HG03469 (cell line): ENCODE data around the gene LARGE1.

ENCODE experiments used
- ATAC-seq: cut with Tn5 transposase; IDR thresholded peaks from one replicate; pipeline ENCODE4 v1.9.1; 2021; ENCODE audit warnings: mild to moderate bottlenecking, moderate library complexity, moderate number of reproducible peaks; ENCODE audit not compliant: unreplicated experiment

The LARGE1 gene

DNA sequence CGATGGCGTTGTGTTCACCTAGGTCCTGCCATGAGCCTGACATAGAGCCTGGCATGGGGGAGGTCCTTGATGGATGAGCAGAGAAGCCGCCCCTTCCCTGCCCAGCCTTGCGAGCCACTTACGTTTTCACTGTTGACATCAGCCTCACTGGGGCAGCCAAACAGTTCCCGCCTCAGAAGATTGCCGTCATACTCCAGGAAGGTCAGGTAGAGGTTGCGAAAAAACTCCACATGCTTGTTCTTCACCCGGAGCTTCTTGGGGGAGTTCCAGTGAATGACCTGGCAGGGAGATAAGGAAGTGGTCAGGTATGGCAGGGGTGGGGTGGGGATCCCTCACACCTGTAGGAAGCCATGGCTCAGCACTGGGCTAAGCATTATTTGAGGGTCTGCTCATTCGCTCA is 582.8 kb downstream of the LARGE1 start:
- ATAC-seq: no peak

DNA sequence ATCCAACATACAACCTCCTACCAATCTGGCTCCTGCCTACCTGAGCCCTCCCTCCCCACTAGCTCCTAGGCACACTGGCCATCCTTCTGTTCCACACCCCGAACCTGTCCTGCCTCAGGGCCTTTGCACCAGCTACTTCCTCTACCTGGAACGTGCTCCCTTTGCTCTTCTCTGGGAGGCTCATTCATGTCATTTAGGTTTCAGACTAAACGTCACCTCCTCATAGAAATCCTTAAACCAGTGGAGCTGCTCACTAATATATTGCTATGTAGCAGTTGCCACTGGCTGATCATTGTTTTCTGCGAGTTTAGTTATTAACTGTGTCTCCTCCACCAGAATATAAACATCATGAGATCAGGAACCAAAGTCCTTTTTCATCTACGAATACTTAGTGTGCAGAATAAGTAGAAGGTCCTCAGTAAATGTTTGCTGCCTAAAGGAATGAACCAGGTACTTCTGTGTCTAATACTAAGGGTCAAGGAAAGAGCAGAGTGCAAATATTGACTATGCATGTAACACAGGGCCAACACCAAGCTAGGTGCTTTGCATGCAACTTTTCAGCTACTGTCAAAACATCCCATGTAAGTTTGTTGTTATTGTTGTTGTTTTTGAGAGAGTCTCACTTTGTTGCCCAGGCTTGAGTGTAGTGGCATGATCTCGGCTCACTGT is 584.5 kb downstream of the LARGE1 start:
- ATAC-seq: no peak

DNA sequence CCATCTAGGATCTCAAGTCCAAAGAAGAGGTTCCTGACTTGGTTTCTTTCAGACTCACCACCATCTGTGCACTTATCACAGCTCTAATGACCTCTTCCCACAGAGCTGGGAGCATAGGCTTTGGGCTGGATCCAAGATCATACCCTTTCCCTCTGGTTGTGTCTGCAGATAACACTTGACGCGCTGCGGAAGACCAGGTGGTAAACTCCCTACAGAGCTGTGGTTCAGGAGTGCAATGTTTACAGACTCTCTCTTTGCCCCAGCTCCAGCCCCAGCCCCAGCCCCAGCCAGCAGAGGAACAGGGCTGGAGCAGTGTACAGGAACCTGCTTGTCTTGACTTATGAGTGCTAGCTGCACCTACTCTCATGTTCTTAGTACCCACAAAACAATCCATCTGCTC is 587.7 kb downstream of the LARGE1 start:
- ATAC-seq: no peak

DNA sequence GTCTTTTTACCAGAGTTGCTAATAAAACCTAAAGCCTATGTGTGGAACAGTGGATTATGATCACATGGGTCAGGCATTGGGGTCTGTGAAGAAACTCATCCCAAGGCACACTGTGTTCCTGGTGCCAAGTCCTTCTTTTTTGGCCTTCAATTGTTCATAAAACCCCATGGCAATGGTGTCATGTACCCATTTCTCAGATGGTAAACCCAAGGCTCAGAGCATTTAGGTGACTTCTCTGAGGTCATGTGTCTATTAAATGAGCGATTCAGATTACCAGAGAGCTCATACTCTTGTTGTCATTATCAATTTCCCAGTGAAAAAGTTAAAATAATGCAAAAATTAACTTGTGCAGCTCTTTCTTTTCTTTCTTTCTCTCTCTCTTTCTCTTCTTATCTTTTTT is 589.3 kb downstream of the LARGE1 start:
- no peak for ATAC-seq

DNA sequence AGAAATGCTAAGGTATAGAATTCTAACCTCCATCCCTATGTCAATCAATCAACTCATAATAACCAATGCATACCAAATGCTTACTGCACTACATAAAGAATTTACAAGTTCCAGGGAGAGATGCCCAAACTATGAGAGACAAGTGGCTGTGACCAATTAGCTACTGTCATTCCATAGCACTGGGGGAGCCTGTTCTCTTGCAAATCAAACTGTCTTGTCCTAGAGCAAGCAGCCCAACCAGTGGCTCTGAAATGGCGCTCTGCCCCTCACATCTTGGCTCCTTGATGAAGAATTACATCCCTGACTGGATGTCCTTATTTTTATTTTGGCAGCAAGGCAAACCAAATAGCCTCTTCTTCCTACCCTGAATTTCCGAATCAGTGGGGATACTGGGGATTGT is 589.7 kb downstream of the LARGE1 start:
- no peak for ATAC-seq

DNA sequence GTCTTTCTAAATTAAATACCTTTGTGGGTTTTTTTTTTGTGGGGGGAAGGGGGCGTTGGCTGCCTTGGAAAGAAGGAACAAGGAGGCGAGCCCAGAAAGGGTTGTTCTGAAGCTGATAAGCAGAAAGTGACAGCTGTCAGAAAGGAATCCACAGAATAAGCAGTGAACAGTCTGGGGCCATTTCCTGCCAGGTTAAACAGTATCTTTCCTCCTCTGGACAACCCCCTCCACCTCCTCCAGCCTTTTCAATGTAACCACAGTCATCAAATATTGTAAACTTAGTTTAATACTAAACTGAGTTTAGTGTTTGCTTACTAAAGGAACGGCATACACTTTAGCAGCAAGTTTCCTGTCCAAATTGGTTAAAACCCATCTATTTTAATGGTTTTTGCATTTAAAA is 590.9 kb downstream of the LARGE1 start:
- ATAC-seq: no peak

DNA sequence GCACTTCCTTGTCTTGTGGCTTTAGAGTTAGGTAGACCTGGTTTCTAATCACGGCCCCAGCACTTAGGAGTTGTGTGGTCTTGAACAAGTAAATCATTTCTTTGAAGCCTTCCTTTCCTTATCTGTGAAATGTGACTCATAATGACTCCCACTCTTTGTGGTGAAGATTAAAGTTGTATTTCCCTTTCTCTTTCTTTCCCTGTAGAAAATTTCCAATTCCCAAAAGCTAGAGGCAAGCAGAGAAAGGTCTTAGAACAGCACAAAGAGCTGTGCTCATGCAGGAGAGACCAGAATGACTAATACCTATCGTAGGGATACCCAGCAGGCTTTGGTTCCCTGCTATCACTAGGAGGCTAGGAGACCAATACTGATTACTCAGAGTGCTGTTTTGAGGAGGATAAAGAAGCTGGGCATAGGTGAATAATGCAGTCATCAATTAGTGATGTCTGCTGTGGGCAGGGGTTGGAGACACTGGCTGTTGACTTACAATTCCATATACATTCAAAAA is 591.4 kb downstream of the LARGE1 start:
- ATAC-seq: no peak

DNA sequence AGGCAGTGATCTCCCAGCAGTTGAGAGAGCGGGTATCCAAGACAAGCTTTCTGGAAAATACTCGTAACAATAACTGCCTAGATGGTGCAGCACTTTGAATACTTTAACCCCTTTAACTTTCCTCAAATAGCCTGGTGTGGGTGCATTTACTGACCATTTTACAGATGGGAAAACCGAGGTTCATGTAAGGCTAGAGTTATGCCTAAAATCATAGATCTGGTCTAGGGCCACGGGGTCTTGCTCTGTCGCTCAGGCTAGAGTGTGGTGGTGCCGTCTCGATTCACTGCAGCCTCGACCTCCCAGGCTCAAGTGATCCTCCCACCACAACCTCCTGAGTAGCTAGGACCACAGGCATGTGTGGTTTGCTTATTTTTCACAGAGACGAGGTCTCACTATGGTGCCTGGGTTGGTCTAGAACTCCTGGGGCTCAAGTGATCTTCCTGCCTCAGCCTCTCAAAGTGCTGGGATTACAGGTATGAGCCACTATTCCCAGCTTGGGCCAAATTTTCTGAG is 592.9 kb downstream of the LARGE1 start:
- ATAC-seq: no peak

DNA sequence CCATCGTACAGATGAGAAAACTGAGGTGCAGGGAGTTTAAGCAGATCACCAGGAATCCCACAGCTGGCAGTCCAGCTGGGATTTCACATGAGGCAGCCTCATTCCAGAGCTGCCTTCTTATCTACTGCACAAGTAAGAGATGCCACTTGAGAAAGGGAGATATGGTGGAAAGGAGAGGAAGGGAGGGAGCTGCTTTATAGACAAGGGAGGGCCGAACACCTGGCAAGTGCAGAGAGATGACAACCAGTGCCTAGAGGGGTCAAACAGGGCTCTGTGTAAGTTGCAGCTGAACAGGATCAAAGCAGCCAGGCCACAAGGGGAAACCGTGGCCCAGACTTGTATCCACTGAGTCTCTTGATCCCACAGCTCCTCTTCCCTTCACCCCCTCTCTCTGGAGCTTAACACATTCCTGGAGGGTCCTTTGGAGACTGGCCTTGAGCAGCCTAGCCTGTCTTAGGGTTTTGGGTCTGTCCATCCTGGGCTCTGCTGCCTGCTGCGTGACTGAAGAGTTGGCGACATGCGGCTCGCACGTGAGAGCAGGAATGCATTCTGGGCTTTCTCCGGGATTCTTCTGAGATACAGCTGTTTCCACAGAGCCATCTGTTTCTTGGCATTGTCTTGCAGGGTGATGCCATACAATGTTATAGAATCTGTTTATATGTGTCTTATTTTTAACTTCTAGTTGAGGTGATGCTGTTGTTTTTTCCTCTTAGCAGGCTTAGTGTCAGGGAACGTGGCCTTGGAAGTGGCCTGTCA is 593.6 kb downstream of the LARGE1 start:
- no peak for ATAC-seq

DNA sequence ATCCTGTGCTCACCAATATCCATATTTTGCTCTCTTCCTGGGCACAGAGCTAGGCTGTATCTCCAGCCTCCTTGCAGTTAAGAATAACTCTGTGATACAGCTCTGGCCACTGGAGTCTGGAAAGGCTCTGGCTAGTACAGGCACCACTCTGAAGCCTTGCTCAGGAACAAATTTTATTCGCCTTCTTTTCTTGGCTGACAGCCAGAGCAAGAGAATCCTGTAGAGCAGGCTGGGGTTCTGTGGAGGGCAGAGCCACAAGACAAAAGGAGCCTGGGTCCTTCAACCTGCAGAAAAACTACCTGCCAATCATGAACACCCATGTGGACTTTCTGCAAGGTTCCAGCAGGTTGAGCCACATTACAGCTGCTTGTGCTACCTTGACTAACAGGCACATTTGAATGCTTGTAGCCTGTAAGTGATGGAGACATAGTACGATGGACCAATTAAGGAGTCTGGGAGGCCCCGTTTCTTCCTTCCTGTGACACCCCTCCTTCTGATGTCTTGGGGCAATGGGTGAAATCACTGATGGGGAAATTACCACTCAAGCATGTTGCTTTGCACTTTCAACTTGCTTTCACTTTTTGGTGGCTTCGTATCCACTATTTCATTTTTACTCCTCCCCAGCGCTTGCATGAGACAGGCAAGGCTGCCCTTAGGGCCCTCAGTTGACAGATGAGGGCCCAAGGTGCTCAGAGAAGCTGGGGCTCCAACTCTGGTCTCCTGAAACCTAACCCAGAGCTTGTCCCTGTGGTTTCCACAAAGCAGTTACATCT is 594.9 kb downstream of the LARGE1 start:
- ATAC-seq: no peak

DNA sequence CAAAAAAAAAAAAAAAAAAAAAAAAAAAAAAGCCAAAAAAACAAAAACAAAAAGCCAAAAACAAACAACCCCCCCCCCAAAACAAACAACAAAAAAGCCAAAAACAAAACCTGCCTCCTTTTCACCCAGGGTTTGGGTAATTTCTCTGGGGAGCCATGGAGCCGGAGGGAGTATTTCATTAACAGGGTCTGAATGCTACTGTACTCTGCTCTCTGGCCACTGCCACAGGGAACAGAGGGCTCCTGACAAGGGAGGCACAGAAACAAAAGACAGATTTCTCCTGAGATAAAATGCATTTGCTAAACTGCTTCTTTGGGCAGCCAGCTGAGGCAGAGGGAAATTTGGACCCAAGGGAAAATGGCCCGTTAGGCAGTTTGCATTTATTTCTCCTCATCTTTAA is 596.0 kb downstream of the LARGE1 start:
- ATAC-seq: no peak

DNA sequence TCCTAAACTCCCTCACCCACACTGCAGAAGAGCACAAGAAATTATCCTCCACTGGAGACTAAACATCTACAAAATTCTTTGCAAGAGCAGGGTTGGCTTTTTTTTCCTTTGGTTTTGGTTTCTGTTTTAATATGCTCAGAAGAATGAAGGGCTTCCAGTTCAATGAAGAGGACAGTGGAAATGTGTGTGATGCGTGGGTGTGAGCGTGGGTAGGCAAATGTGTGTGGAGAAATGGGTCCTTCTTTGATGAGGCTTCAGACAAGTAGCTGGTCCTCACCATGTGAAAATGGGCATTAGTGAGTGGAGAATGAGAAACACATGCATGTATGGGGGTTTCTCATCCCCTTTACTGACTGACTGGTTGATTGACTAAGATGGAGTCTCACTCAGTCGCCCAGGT is 598.8 kb downstream of the LARGE1 start:
- no peak for ATAC-seq

DNA sequence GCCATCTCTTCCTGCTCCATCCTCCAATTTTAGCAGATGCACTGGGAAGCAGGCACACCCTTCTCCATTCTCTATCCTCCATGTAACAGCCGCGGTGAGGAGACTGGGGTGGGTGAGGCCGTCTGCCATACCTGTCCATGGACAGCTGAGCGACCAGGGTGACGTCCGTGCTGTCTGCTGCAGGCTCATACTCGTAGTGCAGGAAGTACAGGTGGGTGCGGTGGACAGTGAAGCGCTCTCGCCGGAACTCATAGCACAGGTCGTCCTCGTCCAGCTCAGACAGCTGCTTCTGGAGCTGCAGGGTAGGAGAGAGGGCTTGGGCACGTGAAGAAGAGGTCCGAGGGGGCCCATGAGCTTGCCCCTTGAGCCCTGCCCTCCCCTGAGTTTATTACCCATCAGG is 604.3 kb downstream of the LARGE1 start:
- no peak for ATAC-seq

DNA sequence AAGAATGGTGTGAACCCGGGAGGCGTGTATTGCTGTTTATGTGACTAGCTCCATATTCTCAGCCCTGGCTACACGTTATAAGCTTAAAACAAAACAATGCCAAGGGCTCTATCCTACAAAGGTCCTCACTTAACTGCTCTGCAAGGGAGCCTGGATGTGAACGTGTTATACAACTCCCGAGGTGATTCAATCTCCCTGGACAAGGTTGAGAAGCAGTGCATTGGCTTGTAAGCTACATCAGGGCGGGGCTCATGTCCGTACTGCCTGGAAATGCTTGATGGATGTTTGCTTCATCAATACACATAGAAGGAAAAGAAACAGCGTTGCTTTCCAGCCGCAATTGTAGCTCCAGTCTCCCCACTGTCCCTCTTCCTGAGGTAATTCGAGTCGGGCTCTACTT is 605.2 kb downstream of the LARGE1 start:
- ATAC-seq: no peak

DNA sequence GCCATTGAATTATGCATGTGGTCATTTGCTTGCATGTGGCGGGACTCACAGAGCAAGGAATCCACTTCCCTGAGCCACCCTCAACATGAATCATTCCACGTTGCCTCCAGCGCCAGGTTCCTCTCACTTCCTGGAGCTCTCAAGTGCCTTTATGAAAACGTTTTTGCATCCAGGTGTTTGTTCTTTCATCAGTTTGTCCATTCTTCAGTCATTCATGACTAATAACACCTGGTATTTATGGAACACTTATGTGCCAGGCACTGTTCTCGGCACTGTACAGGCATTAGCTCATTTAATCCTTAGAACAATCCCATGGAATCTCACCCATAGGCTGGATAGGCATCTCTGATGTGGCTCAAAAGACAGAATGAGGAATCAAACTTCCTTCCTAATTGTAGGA is 606.0 kb downstream of the LARGE1 start:
- no peak for ATAC-seq

DNA sequence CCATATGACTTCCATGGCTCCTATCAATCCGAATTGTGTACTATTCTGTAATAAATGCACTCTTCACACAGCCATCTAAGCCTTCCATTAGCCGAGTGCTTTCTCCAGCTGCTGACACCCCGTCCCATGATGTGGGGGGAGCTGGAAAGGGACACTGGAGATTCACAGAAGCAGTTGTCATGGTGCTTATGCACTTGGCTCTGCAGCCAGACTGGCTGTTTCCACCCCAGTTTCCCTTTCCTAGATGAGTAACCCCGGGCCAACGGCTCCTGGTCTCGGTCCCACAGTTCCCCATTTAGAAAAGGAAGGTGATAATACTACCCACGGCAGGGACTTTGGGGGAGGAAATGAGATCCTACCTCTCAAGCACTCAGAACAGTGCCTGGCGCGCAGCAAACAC is 617.2 kb downstream of the LARGE1 start:
- ATAC-seq: no peak

DNA sequence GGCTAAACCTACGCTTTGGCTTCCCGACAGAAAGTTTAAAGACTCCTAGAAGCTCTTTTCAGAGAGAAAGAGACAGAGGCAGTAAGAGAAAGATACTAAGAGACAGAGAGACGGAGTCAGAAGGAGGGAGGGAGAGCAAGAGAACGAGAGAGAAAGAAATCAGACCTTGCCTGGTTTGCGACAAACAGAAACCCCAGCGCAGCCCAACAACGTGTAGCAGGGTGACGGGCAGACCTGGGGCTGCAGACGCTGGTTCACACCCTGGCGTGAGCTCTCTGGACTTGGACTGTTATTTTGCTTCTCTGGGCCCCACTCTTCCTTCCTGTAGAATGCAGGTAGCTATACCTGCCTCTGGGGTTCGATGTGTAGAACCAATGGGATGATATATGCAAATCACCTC is 617.7 kb downstream of the LARGE1 start:
- no peak for ATAC-seq

DNA sequence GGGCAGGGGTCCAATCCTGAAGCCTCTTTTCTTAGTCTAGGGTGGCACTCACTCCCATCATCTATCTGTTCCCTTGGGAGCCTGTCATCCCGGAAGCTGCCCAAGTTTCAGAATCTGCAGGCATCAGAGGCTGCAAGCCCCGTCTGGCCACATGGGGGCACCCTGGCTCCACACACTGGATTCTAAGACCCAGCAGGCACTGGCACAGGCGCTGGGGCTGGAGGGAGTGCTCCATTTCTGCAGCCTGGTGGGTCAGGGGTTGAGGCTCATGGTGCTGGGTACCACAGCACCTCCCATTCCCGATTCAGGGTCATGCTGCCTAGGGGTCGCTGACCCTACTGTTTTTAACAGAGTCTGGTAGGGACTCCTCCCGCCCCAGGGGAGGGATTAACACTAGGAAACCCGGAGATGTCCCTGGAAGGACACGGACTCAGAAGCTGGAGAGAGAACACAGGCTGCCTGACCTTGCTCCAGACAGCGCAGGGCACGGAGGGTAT is 618.2 kb downstream of the LARGE1 start:
- ATAC-seq: peak; percentile 41

DNA sequence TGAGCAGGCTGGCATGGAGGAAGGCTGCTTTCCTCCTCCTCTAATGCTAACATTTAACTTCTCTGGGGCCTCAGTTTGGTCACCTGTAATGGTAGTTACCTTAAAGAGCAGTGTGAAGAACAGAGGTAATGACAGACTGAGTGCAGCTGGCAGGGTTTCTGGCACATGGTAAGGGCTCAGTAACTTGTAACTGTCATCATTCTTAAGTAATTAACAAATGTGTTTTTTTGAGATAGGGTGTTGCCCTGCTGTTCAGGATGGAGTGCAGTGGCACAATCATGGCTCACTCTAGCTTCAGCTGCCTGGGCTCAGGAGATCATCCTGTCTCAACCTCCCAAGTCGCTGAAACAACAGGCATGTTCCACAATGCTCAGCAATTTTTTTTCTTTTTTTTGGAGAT is 620.1 kb downstream of the LARGE1 start:
- no peak for ATAC-seq

DNA sequence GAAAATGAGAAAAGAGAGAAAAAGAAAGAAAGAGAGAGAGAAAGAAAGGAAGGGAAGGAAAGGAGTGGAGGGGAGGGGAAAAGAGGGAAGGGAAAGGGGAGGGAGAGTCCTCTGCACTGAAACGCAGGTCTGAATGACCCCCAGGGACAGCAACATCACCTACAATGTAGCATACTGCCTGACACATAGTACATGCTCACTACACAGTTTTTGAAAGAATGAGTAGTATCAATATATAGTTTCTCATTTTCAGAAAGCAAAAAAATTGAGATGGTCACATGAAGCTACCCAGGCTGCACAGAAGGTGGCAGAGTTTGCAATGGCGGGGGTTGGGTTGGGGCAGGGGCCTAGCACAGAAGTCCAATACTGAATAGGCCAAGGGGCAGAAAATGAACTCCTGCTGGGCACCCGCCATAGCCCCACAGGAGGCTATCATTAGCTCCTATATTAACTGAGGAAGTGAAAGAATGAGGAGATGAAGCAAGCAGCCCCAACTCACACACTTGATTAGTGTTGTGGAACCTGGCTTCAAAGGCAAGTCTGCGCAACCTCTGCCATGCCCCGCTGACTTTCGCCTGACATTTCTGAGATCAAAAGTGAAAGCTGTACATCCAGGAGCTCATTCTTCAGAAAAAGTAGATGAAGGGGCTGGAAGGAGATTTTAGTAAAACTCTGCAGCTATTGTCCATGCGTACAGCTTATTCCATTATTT is 620.9 kb downstream of the LARGE1 start:
- ATAC-seq: peak; percentile 51

DNA sequence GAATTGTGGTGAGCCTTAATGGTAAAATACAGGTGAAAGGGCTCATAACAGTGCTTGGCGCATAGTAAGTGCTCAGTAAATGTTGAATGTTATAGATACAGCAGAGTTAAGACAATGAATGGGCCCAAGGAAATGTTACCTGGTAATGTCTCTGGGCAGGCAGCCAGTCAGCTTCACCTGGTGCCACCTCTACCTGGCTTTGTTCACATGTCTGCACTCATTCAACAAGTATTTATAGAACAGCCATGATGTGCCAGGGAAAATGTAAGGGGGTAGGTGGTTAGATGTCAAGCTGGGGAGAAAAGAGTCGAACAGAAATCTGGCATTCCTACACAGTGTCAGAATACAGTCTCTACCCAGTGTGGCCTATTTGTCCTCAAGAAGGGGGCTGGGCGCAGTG is 623.3 kb downstream of the LARGE1 start:
- no peak for ATAC-seq
